Breast epithelium (tissue), 4 donors: ENCODE measurements around the gene DPYSL4. TPM values are rescaled to one million over a fixed set of nuclear protein-coding genes. Genes with fewer than 3 reads are reported as not detected.

ENCODE experiments used
- DNase-seq, 2 donors: peaks; one replicate each; pipeline ENCODE4 v3.0.0-alpha.2; 2019; ENCODE audit warnings: low spot score in 2 of 2
- H3K27ac ChIP-seq, 2 donors: fragments of 200-600 bp; sonication (generic) in 1 of 2; one replicate each; pipeline ENCODE4 v1.5.1; 2016 to 2019; ENCODE audit warnings: mild to moderate bottlenecking in 1 of 2
- H3K27me3 ChIP-seq, 2 donors: fragments of 200-600 bp; sonication (generic) in 1 of 2; one replicate each; pipeline versions ENCODE4 v1.5.1 to v1.6.0; 2017 to 2019; ENCODE audit warnings: control low read depth in 1 of 2, mild to moderate bottlenecking in 1 of 2
- H3K36me3 ChIP-seq: fragments of 200-600 bp; one replicate; pipeline ENCODE4 v1.5.1; 2019
- H3K4me1 ChIP-seq, 2 donors: fragments of 200-600 bp; sonication (generic); one replicate each; pipeline ENCODE4 v1.5.1; 2016 to 2019; ENCODE audit warnings: control low read depth in 1 of 2
- H3K4me3 ChIP-seq, 3 donors: fragments of 200-600 bp; sonication (generic); 1 replicate in 2 of 3; 2 replicates in 1 of 3; pipeline ENCODE4 v1.5.1; 2016 to 2019; ENCODE audit warnings: mild to moderate bottlenecking in 3 of 3, moderate library complexity in 2 of 3
- H3K9me3 ChIP-seq, 2 donors: fragments of 200-600 bp; sonication (generic) in 1 of 2; one replicate each; pipeline ENCODE4 v1.5.1; 2016 to 2019; ENCODE audit warnings: control low read depth in 1 of 2
- CTCF ChIP-seq, 3 donors: fragments of 450-650 bp; IDR thresholded peaks; one replicate each; pipeline ENCODE4 v1.5.1; 2016 to 2017; ENCODE audit warnings: antibody characterized with exemption in 3 of 3, mild to moderate bottlenecking in 3 of 3, moderate library complexity in 3 of 3
- POLR2A ChIP-seq: fragments of 450-650 bp; IDR thresholded peaks from one replicate; pipeline ENCODE4 v1.6.1; 2016; ENCODE audit warnings: antibody characterized with exemption, mild to moderate bottlenecking, moderate library complexity
- POLR2AphosphoS5 ChIP-seq, 3 donors: sonication (generic); formaldehyde crosslinking; IDR thresholded peaks; one replicate each; pipeline ENCODE4 v1.6.1; 2017; ENCODE audit warnings: antibody characterized with exemption in 3 of 3
- intact Hi-C: fragments of 100-400 bp; cut with DNase I; formaldehyde crosslinking; loops from one replicate; pipeline ENCODE4 v1.15.1; 2023; ENCODE audit warnings: low total_unique reads
- total RNA-seq, 3 donors: library from RNA; depleted of rRNA; stranded (reverse); fragments of >200 nt; gene quantifications; one replicate each; pipeline ENCODE4 v1.1.0, GENCODE V29; 2016

Gene DPYSL4
- total RNA-seq, 3 donors from 2014 or later, result 1.9 to 2.3 (median 2.1) TPM

GRCh38 chr10:132247943-132248342, 61.2 kb downstream of the DPYSL4 start:
- no peaks in the 10 kb centered on the region for H3K36me3 ChIP-seq
- H3K4me3 ChIP-seq, result no peak overlapping the region
- no peaks in the 10 kb centered on the region for H3K4me1 ChIP-seq
- no peak for DNase-seq
- TF ChIP-seq POLR2A, result no peak
- TF ChIP-seq POLR2AphosphoS5 (IDR thresholded peaks at IDR 0.05), result no peak
- TF ChIP-seq CTCF (IDR thresholded peaks at IDR 0.05), result no peak
- H3K9me3 ChIP-seq, result no peaks in the 10 kb centered on the region
- no peak overlapping the region for H3K27ac ChIP-seq
- no peaks in the 10 kb centered on the region for H3K27me3 ChIP-seq
- intact Hi-C loops, result no loop called here

- no peaks in the 10 kb centered on the region for H3K9me3 ChIP-seq
- DNase-seq, result peak in 1 of 2 donors; percentile 61
- intact Hi-C loops, result no loop called here
- no peaks in the 10 kb centered on the region for H3K36me3 ChIP-seq
- peak overlapping the region in 2 of 3 donors; percentile 35 to 47 for H3K4me3 ChIP-seq
- H3K27me3 ChIP-seq, result no peaks in the 10 kb centered on the region
- no peaks in the 10 kb centered on the region for H3K4me1 ChIP-seq
- TF ChIP-seq POLR2A (no peak), CTCF (IDR thresholded peaks at IDR 0.05) (no peak), POLR2AphosphoS5 (IDR thresholded peaks at IDR 0.05) (no peak)
- no peak overlapping the region for H3K27ac ChIP-seq
Measured at GRCh38 chr10:132248455-132249225, 61.9 kb downstream of the DPYSL4 start.

- H3K36me3 ChIP-seq, result no peaks in the 10 kb centered on the region
- H3K27ac ChIP-seq, result no peak overlapping the region
- DNase-seq, result no peak
- no peak for TF ChIP-seq POLR2A
- no peak for TF ChIP-seq POLR2AphosphoS5 (IDR thresholded peaks at IDR 0.05)
- intact Hi-C loops, result no loop called here
- H3K27me3 ChIP-seq, result no peaks in the 10 kb centered on the region
- no peak overlapping the region for H3K4me3 ChIP-seq
- no peaks in the 10 kb centered on the region for H3K9me3 ChIP-seq
- H3K4me1 ChIP-seq, result no peaks in the 10 kb centered on the region
Measured at GRCh38 chr10:132249226-132249724, 62.5 kb downstream of the DPYSL4 start.

- no peak overlapping the region for H3K27ac ChIP-seq
- no peaks in the 10 kb centered on the region for H3K9me3 ChIP-seq
- DNase-seq, result no peak
- intact Hi-C loops, result no loop called here
- no peak overlapping the region for H3K4me3 ChIP-seq
- H3K4me1 ChIP-seq, result no peaks in the 10 kb centered on the region
- TF ChIP-seq POLR2AphosphoS5 (IDR thresholded peaks at IDR 0.05), result no peak
- TF ChIP-seq POLR2A, result no peak
- TF ChIP-seq CTCF (IDR thresholded peaks at IDR 0.05), result no peak
- no peaks in the 10 kb centered on the region for H3K36me3 ChIP-seq
- no peaks in the 10 kb centered on the region for H3K27me3 ChIP-seq
Measured at GRCh38 chr10:132249824-132250375, 63.2 kb downstream of the DPYSL4 start.

GRCh38 chr10:132250481-132251475, 64.0 kb downstream of the DPYSL4 start:
- no peaks in the 10 kb centered on the region for H3K27me3 ChIP-seq
- no peak for DNase-seq
- TF ChIP-seq CTCF (IDR thresholded peaks at IDR 0.05), result no peak
- TF ChIP-seq POLR2AphosphoS5 (IDR thresholded peaks at IDR 0.05), result no peak
- TF ChIP-seq POLR2A, result no peak
- no peaks in the 10 kb centered on the region for H3K36me3 ChIP-seq
- intact Hi-C loops, result no loop called here
- no peaks in the 10 kb centered on the region for H3K4me1 ChIP-seq
- H3K27ac ChIP-seq, result no peak overlapping the region
- H3K9me3 ChIP-seq, result no peaks in the 10 kb centered on the region
- no peak overlapping the region for H3K4me3 ChIP-seq
